ENCODE results near the gene TRMT61A. TPM values are rescaled to one million over a fixed set of nuclear protein-coding genes. Genes with fewer than 3 reads are reported as not detected.

TRMT61A gene
- total RNA-seq, 1 donor from 2014 or later, result 4.9 TPM

DNA sequence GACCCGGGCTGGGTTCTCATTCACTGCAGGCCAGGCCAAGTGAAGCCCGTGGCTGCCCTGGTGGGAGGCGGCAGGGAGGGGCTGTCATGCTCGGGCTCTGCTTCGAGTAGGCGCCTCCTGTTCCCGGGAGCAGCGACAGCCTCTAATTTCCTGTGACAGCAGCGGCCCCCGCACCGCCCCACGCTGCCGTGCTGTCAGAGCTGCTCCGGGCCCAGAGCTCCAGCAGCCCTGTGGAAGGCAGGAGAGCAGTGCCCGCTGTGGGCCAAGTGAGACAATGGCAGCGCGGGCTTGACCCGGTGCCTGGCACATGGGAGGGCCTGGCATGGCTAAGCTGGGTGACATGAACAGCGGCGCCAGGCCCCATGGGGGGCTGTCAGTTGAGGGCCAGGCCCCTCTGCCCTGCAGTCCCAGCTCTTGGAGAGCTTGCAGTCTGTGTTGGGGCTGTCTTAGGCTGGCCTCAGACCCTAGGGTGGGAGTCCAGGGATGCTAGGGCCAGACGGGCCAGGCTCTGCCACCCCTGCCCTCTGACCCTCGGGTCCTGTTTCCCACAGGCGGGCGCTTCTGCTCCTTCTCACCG, 5.1 kb downstream of the TRMT61A start:
- no peak for DNase-seq (ENCODE audit: low spot score in 2 of 2)
- no peak for FAIRE-seq

GRCh38 chr14:103534576-103535061, 5.6 kb downstream of the TRMT61A start:
- no peak for FAIRE-seq
- DNase-seq (ENCODE audit: low spot score in 2 of 2), result no peak

GRCh38 chr14:103535081-103535890, 6.3 kb downstream of the TRMT61A start:
- FAIRE-seq, result no peak
- no peak for DNase-seq (ENCODE audit: low spot score in 2 of 2)

- FAIRE-seq (no peak), DNase-seq (ENCODE audit: low spot score in 2 of 2) (no peak)
These were observed 7.0 kb downstream of the TRMT61A start for GRCh38 chr14:103535891-103536565.

- DNase-seq (ENCODE audit: low spot score in 2 of 2), result no peak
- FAIRE-seq, result no peak
These were observed 7.7 kb downstream of the TRMT61A start for GRCh38 chr14:103536693-103537092.

DNA sequence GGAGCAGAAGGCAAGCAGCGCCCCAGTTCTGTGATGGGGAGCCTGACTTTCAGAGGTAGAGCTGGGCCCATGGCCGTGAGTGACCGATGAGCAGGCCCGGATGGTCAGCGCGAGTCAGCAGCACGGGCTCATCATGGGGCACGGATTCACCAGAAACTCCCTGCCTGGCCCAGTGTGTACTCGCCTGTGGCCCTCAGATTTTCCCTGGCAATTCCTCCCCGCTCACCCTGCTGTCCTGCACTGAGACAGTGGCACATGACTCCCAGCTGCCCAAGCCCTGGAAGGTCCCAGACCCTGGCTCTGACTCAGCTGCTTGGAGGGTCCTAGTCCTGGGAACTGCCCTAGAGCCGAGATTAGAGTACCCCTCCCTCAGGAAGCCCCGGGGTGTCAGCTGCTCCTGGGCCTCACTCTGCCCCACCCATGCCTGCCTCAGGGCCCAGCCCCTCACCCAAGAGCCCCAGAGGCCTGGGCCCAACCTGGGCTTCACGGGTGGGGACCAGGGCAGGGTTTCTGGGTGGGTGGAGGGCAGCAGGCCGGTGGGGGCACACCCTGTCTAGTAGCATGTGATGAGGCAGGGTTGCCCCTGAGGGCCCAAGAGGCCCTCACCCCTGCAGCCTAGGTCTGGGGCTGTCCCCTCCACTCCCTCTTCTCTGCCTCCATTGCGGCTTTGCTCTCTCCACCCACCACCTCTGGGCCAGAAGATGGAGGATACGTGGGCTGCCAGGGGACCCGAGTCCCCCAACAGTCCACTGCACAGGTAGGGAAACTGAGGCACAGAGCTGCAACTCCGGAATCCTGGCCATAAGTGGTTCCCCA, 8.4 kb downstream of the TRMT61A start:
- FAIRE-seq, result no peak

DNA sequence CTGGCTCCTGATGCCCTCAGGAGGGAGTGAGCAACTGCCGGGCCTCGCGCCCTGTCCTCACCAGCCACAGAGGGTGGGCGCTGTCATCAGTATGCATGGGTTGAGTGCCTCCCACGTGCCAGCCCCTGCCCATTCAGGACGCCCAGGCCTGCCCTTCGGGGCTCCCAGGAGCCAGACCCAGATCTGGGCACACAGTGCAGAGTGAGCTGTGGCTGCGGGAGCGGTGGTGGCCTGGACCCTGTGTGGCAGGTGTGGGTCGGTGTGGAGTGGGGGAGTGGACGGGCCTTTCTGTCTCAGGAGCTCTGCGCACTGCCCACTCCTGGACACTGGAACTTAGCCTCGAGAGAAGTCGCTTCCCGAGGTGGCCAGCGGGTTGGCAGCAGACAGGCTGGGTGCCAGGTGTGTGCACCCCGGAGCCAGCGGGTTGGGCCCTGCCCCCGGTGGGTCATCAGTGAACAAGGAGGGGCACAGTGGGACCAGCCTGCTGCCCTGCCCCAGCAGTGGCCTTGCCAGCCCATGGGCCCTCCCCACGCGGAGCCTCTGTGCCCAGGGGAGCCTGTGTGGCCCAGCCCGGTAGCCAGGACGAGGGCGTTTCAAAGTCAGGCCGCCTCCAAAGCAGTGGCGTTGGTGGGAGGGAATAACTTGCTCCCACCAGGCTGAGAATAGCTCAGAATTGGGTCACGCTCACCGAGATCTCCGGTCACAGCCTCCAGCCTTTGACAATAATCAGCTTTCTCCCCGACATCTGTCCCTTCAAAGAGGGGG, 9.5 kb downstream of the TRMT61A start:
- DNase-seq (ENCODE audit: low spot score in 2 of 2) (no peak), FAIRE-seq (no peak)

More for the DNA sequence above, 8.4 kb downstream of the TRMT61A start:
- DNase-seq (ENCODE audit: low spot score in 2 of 2), result no peak

GRCh38 chr14:103539056-103539825, 10.2 kb downstream of the TRMT61A start:
- no peak for DNase-seq (ENCODE audit: low spot score in 2 of 2)
- no peak for FAIRE-seq

DNA sequence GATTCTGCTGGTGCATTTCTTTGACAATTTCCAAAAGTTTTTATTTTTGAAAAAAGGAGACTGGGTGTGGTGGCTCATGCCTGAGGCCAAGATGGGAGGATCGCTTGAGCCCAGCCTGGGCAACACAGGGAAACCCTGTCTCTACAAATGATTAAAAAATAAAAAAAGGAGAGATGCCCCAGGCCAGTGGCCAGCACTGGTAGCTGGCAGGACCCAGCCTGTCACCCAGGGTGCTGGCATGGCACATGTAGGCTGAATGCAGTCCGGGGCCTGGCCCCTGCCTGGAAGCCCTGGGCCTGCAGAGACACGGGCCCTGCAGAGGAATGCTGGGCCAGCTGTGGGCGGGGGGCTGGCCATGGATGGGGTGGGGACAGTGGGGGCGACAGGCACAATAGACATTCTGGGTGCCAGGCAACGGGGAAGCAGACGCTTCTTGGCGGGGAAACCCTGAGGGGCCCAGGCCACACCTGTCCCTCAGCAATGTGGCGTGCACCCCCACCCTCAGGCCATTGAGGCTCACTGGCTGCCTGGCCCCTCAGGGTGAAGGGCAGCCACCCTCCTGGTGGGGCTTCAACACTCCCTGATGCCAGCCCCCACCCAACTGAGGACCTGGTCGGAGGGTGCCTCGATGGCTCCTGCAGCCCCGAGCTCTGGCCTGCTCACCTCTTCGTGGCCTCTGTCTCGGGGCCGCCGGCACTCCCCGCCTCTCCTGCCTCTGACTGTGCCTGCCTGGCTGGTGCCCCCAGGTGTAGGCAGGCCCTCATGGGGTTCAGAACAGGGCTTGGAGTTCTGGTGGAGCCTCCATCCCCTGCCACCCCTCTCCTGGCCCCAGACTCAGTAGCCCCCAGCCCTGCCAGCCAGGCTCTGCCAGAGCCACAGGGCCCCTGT, 12.1 kb downstream of the TRMT61A start:
- FAIRE-seq, result no peak
- no peak for DNase-seq (ENCODE audit: low spot score in 2 of 2)

DNA sequence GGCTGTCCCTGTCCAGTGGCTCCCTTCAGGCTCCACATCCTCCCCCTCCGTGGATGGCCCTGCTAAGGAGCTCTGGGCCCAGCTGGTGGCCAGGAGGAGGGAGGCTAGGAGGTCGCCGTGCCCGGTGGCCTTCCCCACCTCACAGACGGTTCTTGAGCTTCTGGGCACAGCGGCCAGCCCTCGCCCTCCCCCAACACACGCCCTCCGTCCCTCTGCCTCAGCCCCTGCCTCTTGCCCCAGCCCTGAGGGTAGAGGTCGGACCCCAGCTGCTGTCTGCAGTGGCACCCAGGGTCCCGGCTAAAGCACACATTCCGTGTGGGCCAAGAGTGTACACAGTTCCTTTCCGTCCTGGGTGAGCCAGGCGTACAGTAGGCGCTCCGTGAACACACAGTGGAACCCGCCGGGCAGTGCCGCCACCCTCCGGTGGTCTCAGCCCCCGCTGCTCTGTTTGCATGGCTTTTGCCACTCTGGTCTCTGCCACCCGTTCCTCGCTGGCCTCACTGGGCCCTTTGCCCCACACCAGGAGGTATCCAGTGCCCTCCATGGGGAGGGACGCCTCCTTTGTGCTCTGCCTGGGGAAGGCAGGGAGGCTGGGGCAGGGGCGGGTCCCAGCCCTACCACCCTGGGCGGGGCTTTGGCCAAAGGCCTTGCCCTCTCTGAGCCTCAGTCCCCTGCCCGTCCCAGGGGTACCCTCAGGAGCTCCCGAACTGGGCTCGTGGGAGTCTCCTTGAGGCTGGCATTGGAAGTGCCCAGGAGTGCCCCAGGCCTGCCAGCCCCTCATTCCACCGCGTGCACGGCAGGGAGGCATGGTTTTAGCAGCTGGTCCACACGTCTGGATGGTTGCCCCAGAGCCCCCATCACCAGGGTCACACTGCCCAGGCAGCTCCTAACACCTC, 13.0 kb downstream of the TRMT61A start:
- DNase-seq (ENCODE audit: low spot score in 2 of 2), result no peak
- FAIRE-seq, result no peak

GRCh38 chr14:103542605-103543088, 13.7 kb downstream of the TRMT61A start:
- no peak for FAIRE-seq
- DNase-seq (ENCODE audit: low spot score in 2 of 2), result peak; percentile 84 to 87

DNA sequence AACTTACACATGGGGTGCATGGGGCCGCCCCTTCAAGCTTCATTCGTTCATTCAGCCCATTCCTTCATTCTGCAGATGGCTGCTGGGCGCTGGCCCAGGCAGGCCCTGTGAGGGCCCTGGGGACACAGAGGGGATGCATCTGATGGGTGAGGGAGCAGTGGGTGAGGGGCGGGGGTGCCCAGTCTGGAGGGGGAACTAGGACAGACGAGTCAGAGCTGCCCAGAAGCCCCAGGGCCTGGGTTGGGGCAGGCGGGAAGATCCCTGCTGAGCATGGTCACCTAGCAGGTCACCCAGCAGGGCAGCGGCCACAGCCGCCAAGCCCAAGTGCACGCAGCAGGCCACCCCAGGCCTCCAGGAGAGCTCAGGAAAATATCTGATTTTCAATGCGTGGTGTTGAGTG, 14.1 kb downstream of the TRMT61A start:
- FAIRE-seq (no peak), DNase-seq (ENCODE audit: low spot score in 2 of 2) (no peak)

- DNase-seq (ENCODE audit: low spot score in 2 of 2), result no peak
- no peak for FAIRE-seq
These were observed 14.9 kb downstream of the TRMT61A start for GRCh38 chr14:103543721-103544387.

DNA sequence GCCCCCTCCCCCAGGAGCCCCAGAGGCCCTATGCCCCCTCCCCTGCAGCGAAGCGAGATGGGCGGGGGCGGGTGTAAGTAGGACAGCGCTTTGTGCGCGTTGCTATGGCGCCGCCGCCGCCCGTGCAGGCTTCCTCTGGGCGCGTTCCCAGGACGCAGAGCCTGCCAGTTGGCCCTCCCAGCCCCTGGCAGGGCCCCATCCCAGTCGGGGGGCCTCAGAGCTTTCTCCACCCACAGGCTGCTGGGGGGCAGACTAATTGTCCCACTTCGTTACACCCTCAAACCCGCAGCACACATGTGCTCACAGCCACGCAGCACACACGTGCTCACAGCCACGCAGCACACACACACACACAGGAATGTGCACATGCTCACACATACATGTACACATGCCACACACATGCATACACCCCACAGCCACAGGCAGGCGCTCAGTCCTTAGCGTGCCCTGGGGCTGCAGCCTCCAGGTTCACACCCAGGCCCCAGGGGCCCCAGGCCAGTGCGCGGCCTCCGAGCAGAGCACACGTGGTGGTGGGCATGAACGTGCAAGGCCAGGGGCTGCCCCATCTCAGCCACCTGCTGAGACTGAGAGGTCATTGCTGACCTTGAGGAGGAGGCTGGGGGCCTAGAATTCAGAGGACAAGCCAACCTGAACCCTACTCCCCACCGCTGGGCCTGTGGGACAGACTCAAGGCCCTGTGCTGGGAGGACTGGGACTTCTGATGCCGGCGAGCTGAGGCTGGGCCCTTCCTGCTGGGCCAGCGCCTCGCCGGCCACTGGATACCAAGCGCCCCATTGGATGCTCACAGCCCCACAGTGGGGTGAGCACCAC, 15.6 kb downstream of the TRMT61A start:
- peak; percentile 77 to 78 for DNase-seq (ENCODE audit: low spot score in 2 of 2)
- no peak for FAIRE-seq

DNA sequence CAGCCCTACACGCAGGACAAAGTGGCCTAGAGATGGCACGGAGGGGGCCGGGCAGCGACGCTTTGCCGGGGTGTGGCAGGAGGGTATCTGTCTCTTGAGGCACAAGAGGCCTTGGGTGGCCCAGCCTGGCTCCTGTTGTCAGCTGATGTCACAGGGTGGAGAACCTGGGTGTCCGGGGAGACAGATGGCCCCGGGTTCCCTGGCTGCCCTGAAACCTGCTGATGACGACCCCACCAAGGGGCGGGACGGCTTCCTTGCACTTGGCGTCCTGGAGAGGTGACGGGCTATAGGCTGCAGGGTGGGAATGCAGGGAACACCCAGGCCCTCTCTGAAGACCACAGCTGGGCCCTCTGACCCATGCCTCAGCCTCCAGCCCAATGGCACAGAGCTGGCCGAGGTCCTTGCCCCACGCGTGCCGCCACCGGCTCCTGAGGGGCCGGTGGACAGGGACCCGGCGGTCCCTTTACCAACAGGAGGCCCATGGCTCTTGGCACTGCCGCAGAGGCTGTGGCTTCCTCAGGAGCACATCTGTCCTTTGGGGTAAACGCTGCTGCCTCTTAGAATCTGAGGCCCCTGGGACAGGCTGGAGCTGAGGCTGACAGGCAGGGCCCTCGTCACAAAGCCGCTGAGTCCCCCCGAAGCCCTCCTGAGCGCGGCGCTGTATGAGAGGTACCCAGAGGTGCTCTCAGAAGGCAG, 16.4 kb downstream of the TRMT61A start:
- FAIRE-seq (no peak), DNase-seq (ENCODE audit: low spot score in 2 of 2) (no peak)

Data from frontal cortex (tissue), 4 donors.